RWPE2 (cell line): Measurements from ENCODE around the gene SLC17A7.

Source experiments
- ATAC-seq: fragments of 200-7000 bp; cut with Tn5 transposase; 3 replicates; pipeline ENCODE4 v1.9.1; 2021; ENCODE audit warnings: low read depth
- DNase-seq: peaks from one replicate; pipeline ENCODE4 v3.0.0-alpha.2; 2020; ENCODE audit warnings: low spot score
- H3K27ac ChIP-seq: fragments of 450-650 bp; 2 replicates; pipeline ENCODE4 v1.5.1; 2017; ENCODE audit warnings: mild to moderate bottlenecking; ENCODE audit not compliant: poor library complexity, severe bottlenecking
- H3K27me3 ChIP-seq: fragments of 250-450 bp; sonication (Bioruptor Pico); 2 replicates; pipeline ENCODE4 v1.5.1; 2021; ENCODE audit warnings: mild to moderate bottlenecking, moderate library complexity; ENCODE audit not compliant: insufficient read depth, poor library complexity, severe bottlenecking
- H3K36me3 ChIP-seq: fragments of 250-450 bp; sonication (Bioruptor Pico); 2 replicates; pipeline ENCODE4 v1.5.1; 2020; ENCODE audit warnings: low read depth, mild to moderate bottlenecking, moderate library complexity
- H3K4me1 ChIP-seq: fragments of 250-450 bp; sonication (Bioruptor Pico); 2 replicates; pipeline ENCODE4 v1.5.1; 2021; ENCODE audit warnings: mild to moderate bottlenecking, moderate library complexity; ENCODE audit not compliant: insufficient read depth, poor library complexity, severe bottlenecking
- H3K4me3 ChIP-seq: fragments of 250-450 bp; sonication (Bioruptor Pico); 2 replicates; pipeline ENCODE4 v1.5.1; 2021; ENCODE audit warnings: mild to moderate bottlenecking, moderate library complexity; ENCODE audit not compliant: severe bottlenecking
- H3K9me3 ChIP-seq: fragments of 250-450 bp; sonication (Bioruptor Pico); 2 replicates; pipeline ENCODE4 v1.5.1; 2021; ENCODE audit warnings: mild to moderate bottlenecking, moderate library complexity; ENCODE audit not compliant: severe bottlenecking
- CTCF ChIP-seq: fragments of 450-650 bp; IDR thresholded peaks from one replicate; pipeline ENCODE4 v1.5.1; 2017; ENCODE audit warnings: mild to moderate bottlenecking, moderate library complexity; ENCODE audit not compliant: poor library complexity, severe bottlenecking

The SLC17A7 gene

DNA sequence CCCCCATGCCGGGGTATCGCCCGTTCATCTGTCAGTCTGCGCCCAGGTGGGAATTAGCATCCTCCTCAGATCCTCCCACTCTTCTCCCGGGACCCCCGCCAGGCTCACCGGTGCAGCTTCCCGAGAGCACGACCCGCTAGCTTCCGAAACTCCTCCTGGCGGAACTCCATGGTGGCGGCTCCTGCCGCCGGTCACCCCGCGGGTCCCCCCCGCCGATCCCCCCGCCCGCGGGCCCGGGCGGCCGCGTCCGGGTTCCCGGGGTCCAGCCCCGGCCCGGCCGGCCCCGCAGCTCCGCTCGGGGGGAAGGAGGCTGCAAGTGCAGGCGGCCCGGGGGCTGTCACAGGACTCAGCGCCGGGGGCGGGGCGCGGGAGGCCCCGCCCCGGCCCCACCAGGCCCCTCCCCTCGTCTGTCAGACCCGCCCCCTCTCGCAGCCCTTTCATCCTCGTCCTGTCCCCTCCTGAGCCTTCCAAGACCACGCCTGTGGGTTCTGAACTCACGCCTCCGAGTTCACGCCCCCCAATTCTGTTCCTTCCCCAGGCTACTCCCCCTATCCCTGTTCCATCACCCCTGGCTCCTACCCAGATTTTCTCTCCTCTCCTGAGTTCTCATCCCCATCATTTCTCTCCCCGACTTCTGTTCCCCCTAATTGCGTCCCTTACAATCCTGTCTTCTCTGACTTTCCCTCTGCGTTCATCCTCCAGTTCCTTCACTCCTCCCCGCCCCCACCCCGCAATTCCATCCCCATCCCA, at the start of gene SLC17A7:
TSS of gene SLC17A7 (minus strand) at position 318 of the 750 bp plus-strand sequence. CDS start at position 170, 148 bp downstream.
- TF ChIP-seq CTCF: no peak
- no peaks in the 10 kb centered on the region for H3K4me1 ChIP-seq
- H3K27me3 ChIP-seq: peaks cover 60% of the 10 kb centered on the region
- peaks cover 2% of the 10 kb centered on the region; the same call in 1 of the 2 replicates for H3K36me3 ChIP-seq
- no peak for ATAC-seq
- no peaks in the 10 kb centered on the region for H3K9me3 ChIP-seq
- peak within 1 kb of the TSS; percentile 17 for H3K4me3 ChIP-seq
- DNase-seq: no peak
- no peak within 1 kb of the TSS for H3K27ac ChIP-seq

DNA sequence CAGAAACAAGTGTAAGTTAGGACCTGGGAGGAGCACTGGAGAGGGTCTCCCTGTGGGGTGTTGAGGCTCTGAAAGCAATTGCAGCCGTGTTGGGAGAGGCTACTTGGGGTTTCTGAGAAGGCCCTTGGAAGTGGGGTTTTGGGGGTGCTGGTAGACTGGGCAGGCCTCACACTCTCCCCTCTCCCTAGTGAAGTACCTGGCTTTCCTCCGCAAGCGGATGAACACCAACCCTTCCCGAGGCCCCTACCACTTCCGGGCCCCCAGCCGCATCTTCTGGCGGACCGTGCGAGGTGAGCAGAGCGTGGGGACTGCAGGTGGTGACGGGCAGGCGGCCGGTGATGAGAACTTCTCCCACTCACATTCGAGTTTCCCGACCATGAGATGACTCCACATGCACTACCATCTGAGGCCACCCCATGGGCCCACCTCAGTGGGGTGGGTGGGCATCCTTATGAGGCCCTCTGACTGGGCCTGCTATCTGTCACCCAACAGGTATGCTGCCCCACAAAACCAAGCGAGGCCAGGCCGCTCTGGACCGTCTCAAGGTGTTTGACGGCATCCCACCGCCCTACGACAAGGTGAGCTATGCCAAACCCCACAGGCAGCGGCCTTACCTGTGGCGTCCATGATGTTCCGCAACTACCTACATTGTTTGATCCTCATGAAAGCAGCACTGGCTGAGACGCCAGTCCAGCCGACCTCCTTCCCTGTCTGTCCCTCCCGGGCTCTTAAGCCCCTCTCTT, 49.1 kb upstream of the SLC17A7 start:
- Histone ChIP-seq H3K4me3 (no peak overlapping the region), H3K9me3 (no peaks in the 10 kb centered on the region), H3K27me3 (no peaks in the 10 kb centered on the region), H3K36me3 (peaks cover 59% of the 10 kb centered on the region), H3K4me1 (no peaks in the 10 kb centered on the region), H3K27ac (peak overlapping the region; percentile 89)
- no peak for TF ChIP-seq CTCF
- DNase-seq (no peak), ATAC-seq (no peak)

DNA sequence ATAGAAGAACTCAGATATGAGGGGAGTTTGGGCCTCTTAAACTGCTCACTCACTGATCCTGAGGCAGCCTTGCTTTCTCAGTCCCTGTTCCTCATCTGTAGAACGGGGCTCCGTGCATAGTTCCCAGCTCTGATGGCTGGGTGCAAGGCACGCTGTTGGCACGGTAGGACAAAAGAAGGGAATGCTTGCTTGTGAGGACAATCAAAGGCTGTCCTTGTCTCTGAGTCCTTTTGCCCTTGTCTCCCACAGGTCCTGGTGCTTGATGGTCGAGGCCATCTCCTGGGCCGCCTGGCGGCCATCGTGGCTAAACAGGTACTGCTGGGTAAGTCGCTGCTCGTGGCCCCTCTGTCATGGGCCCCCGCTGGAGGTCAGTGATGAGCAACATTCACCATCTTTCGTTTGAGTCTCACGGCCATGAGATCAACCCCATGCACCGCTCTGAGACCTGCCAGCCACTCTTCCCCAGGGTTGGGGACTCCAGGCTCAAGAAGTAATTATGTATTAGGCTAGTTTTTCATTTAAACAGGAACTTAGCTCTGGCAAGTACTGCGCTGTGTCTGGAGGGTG, 48.4 kb upstream of the SLC17A7 start:
- ATAC-seq (no peak), DNase-seq (no peak)
- Histone ChIP-seq H3K27me3 (no peaks in the 10 kb centered on the region), H3K4me1 (no peaks in the 10 kb centered on the region), H3K27ac (peak overlapping the region; percentile 89), H3K9me3 (no peaks in the 10 kb centered on the region), H3K36me3 (peaks cover 59% of the 10 kb centered on the region), H3K4me3 (peak overlapping the region; percentile 77)
- TF ChIP-seq CTCF: peak; percentile 41

DNA sequence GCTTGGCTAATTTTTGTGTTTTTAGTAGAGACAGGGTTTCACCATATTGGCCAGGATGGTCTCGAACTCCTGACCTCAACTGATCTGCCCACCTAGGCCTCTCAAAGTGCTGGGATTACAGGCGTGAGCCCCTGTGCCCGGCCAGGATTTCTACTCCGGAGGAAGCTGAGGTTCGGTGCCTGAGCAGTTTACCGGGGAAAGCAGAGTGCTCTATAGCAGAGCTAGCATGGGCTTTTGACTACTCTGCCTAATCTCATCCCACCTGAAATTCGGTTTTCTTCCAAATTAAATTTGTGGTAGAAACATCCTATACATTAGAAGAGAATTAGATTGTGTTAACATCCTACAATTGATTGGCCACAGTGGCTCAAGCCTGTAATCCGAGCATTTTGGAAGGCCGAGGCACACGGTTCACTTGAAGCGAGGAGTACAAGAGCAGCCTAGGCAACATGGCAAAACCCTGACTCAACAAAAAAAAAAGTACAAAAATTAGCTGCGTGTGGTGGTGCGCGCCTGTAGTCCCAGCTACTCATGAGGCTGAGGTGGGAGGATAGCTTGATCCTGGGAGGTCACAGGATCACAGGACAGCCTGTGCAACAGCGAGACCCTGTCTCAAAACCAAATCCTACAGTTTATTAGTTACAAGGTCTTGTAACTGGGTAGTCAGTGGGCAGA, 47.7 kb upstream of the SLC17A7 start:
- peaks cover 59% of the 10 kb centered on the region for H3K36me3 ChIP-seq
- peak overlapping the region; percentile 77 for H3K4me3 ChIP-seq
- H3K4me1 ChIP-seq: no peaks in the 10 kb centered on the region
- ATAC-seq (no peak), DNase-seq (no peak)
- H3K27me3 ChIP-seq: no peaks in the 10 kb centered on the region
- TF ChIP-seq CTCF: no peak
- no peaks in the 10 kb centered on the region for H3K9me3 ChIP-seq
- H3K27ac ChIP-seq: peak overlapping the region; percentile 89
